ENCODE data around the gene GDPGP1.

DNA sequence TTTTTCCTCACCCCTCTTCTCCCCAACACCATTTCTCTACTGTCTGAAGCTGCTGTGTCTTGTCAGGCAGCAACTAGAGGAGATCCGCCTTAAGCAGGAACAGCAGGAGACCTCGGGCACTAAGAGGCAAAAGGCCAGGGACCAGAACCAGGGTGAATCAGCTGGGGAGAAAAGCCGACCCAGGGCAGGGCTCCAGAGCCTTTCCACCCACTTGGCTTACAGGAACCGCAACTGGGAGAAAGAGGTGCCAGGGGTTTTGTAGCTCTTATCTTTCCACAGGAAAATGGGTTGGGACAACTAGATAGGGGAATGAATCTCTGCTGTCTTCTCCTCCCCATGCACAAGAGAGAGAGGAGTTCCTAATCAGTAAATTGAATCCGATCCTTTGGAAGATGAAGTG is 28.4 kb downstream of the GDPGP1 start:
- TF ChIP-seq POLR2AphosphoS5 (IDR thresholded peaks at IDR 0.05), result no peak
- TF ChIP-seq, protein P1, sequence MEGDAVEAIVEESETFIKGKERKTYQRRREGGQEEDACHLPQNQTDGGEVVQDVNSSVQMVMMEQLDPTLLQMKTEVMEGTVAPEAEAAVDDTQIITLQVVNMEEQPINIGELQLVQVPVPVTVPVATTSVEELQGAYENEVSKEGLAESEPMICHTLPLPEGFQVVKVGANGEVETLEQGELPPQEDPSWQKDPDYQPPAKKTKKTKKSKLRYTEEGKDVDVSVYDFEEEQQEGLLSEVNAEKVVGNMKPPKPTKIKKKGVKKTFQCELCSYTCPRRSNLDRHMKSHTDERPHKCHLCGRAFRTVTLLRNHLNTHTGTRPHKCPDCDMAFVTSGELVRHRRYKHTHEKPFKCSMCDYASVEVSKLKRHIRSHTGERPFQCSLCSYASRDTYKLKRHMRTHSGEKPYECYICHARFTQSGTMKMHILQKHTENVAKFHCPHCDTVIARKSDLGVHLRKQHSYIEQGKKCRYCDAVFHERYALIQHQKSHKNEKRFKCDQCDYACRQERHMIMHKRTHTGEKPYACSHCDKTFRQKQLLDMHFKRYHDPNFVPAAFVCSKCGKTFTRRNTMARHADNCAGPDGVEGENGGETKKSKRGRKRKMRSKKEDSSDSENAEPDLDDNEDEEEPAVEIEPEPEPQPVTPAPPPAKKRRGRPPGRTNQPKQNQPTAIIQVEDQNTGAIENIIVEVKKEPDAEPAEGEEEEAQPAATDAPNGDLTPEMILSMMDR (IDR thresholded peaks at IDR 0.05; ENCODE audit: poor library complexity, severe bottlenecking), result no peak

Measured in neural cell (in vitro differentiated cells).